Stimulated activated naive CD8-positive, alpha-beta T cell treated with anti-CD3 and anti-CD28 coated beads, Interleukin-15, amount 100 ng/mL, for 72 hours (primary cell): ENCODE measurements around the gene OSBPL7.
"Not testable (repeated sequence)": the region's sequence is repeated elsewhere in the genome, so short reads cannot be mapped to it uniquely, and the experiment has no call there.

Source experiments
- ATAC-seq: fragments of 150-1000 bp; cut with Tn5 transposase; 2 replicates; pipeline ENCODE4 v1.10.0; 2021; ENCODE audit warnings: mild to moderate bottlenecking, moderate library complexity
- DNase-seq, 2 donors: peaks; one replicate each; pipeline ENCODE4 v3.0.0; 2021 to 2022
- H3K27ac Mint-ChIP-seq, 2 donors: one replicate each; pipeline ENCODE4 v1.8.0; 2022; ENCODE audit warnings: mild to moderate bottlenecking in 2 of 2, mixed read lengths in 2 of 2, moderate library complexity in 2 of 2
- H3K27me3 Mint-ChIP-seq: one replicate; pipeline ENCODE4 v1.8.0; 2022; ENCODE audit warnings: mixed read lengths
- H3K4me1 Mint-ChIP-seq: one replicate; pipeline ENCODE4 v1.8.0; 2022; ENCODE audit warnings: mild to moderate bottlenecking, mixed read lengths
- H3K4me3 Mint-ChIP-seq, 2 donors: one replicate each; pipeline ENCODE4 v1.8.0; 2022; ENCODE audit warnings: mild to moderate bottlenecking in 2 of 2, mixed read lengths in 2 of 2, moderate library complexity in 1 of 2
- H3K9me3 Mint-ChIP-seq, 2 donors: one replicate each; pipeline ENCODE4 v1.8.0; 2022; ENCODE audit warnings: mixed read lengths in 2 of 2

Gene OSBPL7

GRCh38 chr17:47781397-47781796, 40.2 kb downstream of the OSBPL7 start:
- Mint-ChIP-seq H3K9me3 (no peaks in the 10 kb centered on the region), H3K27ac (no peak overlapping the region), H3K4me1 (no peaks in the 10 kb centered on the region), H3K27me3 (peaks cover 66% of the 10 kb centered on the region), H3K4me3 (no peak overlapping the region)
- no peak for DNase-seq
- ATAC-seq = no peak

DNA sequence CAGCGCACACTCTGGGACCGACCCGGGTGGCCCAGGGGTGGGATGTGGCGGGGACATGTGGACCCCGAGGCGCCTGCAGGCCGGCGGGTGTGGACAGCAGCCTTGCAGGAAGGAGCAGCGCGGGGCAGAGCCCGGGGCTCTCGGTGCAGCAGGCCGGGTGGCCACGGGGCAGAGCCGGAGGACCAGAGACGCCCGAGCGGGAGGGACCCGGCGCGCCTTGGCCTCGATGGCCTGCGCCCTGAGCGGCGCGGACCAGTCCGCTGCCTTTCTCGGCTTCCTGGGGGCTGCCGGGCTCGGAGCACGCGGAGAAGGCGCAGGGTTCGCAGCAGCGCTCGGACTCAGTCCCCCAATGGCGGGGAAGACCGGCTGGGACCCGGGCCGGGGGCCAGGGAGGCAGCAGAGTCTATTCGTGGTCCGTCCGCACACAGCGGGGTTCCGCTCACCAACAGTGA, 43.4 kb downstream of the OSBPL7 start:
- H3K9me3 Mint-ChIP-seq = peaks cover 0 to 5% of the 10 kb centered on the region in 2 donors
- H3K4me1 Mint-ChIP-seq = no peaks in the 10 kb centered on the region
- H3K27me3 Mint-ChIP-seq = peaks cover 68% of the 10 kb centered on the region
- no peak overlapping the region for H3K4me3 Mint-ChIP-seq
- DNase-seq (no peak), ATAC-seq (no peak)
- H3K27ac Mint-ChIP-seq = no peak overlapping the region

DNA sequence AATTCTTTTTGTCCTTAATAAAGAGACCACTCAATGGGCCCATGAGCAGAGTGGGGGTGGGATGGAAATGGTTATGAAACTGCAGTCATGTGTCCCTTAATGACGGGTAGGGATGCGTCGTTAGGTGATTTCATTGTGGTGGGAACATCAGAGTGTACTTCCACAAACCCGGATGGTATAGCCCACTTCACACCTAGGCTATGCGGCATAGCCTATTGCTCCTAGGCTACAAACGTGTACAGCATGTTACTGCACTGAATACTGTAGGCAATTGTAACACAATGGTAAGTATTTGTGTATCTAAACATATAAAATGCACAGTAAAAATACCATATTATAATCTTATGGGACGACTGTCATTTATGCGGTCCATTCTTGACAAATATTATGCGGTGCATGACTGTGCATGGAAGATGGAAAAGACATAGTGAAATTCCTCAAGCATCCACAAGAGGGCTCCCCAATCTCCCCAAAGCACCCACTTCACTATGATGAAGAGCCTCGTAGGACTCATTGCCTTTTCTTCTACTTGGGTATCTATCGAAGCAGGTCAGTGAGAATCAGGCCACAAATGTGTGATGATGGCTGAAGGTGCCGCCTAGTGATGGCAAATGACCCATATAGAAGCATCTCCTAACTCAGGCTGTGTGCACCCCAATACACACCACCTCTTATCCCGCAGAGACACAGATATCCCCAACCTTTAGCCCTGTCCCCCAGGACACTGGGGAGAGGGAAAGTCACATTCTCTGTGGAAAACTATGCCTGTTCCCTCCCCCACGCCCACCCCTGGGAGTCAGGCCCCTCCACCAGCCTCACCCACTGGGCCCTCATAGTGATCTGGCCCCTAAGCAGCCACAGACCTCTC, 45.0 kb downstream of the OSBPL7 start:
- no peak overlapping the region for H3K27ac Mint-ChIP-seq
- no peak overlapping the region for H3K4me3 Mint-ChIP-seq
- peaks cover 70% of the 10 kb centered on the region for H3K27me3 Mint-ChIP-seq
- H3K9me3 Mint-ChIP-seq = peaks cover 0 to 5% of the 10 kb centered on the region in 2 donors
- DNase-seq (peak; percentile 36 to 40), ATAC-seq (peak; percentile 89)
- H3K4me1 Mint-ChIP-seq = no peaks in the 10 kb centered on the region

- H3K4me3 Mint-ChIP-seq = no peak overlapping the region
Observed at GRCh38 chr17:47774987-47775580, 46.5 kb downstream of the OSBPL7 start.

GRCh38 chr17:47774331-47774730, 47.3 kb downstream of the OSBPL7 start:
- Mint-ChIP-seq H3K27me3 (peaks cover 55% of the 10 kb centered on the region), H3K4me1 (no peaks in the 10 kb centered on the region), H3K9me3 (peaks cover 0 to 9% of the 10 kb centered on the region in 2 donors), H3K27ac (no peak overlapping the region), H3K4me3 (no peak overlapping the region)
- DNase-seq (no peak), ATAC-seq (no peak)

More at GRCh38 chr17:47774987-47775580, 46.5 kb downstream of the OSBPL7 start:
- Mint-ChIP-seq H3K27me3 (peaks cover 57% of the 10 kb centered on the region), H3K27ac (no peak overlapping the region), H3K9me3 (peaks cover 0 to 9% of the 10 kb centered on the region in 2 donors), H3K4me1 (no peaks in the 10 kb centered on the region)
- DNase-seq (no peak), ATAC-seq (no peak)

DNA sequence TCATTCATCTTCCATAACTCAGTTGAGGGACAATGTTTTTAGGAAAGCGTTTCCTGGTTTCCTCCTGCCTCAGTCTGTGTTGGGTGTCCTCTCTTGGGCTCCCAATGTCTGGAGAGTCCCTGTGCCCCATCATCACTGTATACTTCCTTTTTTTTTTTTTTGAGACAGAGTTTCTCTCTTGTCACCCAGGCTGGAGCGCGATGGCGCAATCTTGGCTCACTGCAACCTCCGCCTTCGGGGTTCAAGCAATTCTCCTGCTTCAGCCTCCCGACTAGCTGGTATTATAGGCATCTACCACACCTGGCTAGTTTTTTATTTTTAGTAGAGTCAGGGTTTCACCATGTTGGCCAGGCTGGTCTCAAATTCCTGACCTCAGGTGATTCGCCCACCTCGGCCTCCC, 47.9 kb downstream of the OSBPL7 start:
- H3K9me3 Mint-ChIP-seq, ATAC-seq, DNase-seq, H3K27ac Mint-ChIP-seq, H3K4me1 Mint-ChIP-seq, H3K4me3 Mint-ChIP-seq: not testable (repeated sequence)
- H3K27me3 Mint-ChIP-seq = peaks cover 61% of the 10 kb centered on the region

DNA sequence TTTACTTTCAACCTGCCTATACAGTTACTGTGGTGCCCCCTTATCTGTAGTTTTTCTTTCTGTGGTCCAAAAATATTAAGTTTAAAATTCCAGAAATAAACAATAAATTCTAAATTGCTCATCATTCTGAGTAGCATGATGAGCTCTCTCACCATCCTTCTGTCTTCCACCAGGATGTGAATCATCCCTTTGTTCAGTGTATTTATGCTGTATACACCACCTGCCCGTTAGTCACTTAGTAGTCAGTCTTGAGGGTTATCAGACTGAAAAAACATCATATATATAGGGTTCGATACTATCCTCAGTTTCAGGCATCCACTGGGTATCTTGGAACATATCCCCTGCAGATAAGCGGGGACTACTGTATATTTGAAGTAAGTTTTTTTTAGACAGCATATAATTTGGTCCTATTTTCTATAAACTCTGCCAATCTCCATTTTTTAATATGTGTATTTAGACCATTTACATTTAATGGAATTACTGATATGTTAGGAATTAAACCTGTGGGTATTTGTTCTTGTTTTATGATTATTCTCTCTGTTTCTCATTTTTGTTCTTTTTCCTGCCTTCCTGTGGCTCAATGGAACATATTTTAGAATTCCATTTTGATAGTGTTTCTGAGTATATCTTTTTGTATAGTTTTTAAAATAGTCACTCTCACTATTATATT, 57.5 kb downstream of the OSBPL7 start:
- no peak overlapping the region for H3K27ac Mint-ChIP-seq
- H3K4me3 Mint-ChIP-seq = no peak overlapping the region
- no peak for ATAC-seq
- H3K27me3 Mint-ChIP-seq = peaks cover 29% of the 10 kb centered on the region
- no peak for DNase-seq
- peaks cover 8% of the 10 kb centered on the region in 2 donors for H3K9me3 Mint-ChIP-seq
- H3K4me1 Mint-ChIP-seq = peaks cover 2% of the 10 kb centered on the region

- peaks cover 5% of the 10 kb centered on the region for H3K4me1 Mint-ChIP-seq
- DNase-seq (no peak), ATAC-seq (no peak)
- no peak overlapping the region for H3K27ac Mint-ChIP-seq
- H3K9me3 Mint-ChIP-seq = peaks cover 8% of the 10 kb centered on the region in 2 donors
- peaks cover 34% of the 10 kb centered on the region for H3K27me3 Mint-ChIP-seq
- H3K4me3 Mint-ChIP-seq = no peak overlapping the region
Observed at GRCh38 chr17:47762728-47763127, 58.9 kb downstream of the OSBPL7 start.

DNA sequence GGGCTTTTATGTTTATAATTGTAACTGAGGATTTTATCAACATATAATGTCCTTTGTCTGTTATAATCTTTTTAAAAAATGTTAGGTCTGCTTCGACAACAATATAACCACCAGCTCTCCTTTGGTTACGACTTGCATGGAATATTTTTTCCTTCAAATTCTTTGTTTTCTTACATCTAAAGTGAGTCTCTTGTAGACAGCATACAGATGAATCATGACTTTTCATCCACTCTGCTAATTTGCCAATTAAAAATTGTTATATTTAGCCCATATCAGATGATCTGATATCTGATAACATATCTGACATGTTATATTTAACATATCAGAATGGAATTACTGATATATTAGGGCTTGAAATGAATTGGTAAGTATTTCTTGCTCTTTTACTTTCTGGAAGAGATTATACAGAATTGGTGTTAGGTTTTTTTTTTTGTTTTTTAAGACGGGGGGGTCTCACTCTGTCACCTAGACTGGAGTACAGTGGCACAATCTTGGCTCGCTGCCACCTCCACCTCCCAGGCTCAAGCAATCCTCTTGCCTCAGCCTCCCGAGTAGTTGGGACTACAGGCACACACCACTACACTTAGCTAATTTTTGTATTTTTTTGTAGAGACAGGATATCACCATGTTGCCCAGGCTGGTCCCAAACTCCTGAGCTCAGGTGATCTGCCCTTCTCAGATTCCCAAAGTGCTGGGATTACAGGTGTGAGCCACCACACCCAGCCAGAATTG, 61.0 kb downstream of the OSBPL7 start:
- ATAC-seq (no peak), DNase-seq (no peak)
- H3K27ac Mint-ChIP-seq = no peak overlapping the region
- peaks cover 8% of the 10 kb centered on the region in 2 donors for H3K9me3 Mint-ChIP-seq
- H3K4me1 Mint-ChIP-seq = peaks cover 5% of the 10 kb centered on the region
- no peak overlapping the region for H3K4me3 Mint-ChIP-seq
- H3K27me3 Mint-ChIP-seq = peaks cover 21% of the 10 kb centered on the region

GRCh38 chr17:47757386-47757785, 64.2 kb downstream of the OSBPL7 start:
- Mint-ChIP-seq H3K4me1 (peaks cover 5% of the 10 kb centered on the region), H3K9me3 (no peaks in the 10 kb centered on the region), H3K27me3 (peaks cover 17% of the 10 kb centered on the region), H3K4me3 (no peak overlapping the region), H3K27ac (no peak overlapping the region)
- no peak for DNase-seq
- no peak for ATAC-seq
